Mesenchymal stem cell (in vitro differentiated cells and primary cell): ENCODE measurements around the gene COQ8B.

Experiments used
- DNase-seq: peaks from one replicate; pipeline ENCODE4 v3.0.0-alpha.2; 2013
- H2AFZ ChIP-seq: one replicate; pipeline ENCODE4 v1.6.1; 2013; ENCODE audit warnings: low read depth, mild to moderate bottlenecking, control low read depth, inconsistent platforms, low read length, moderate library complexity
- H2AK5ac ChIP-seq: 2 replicates; pipeline ENCODE4 v1.6.1; 2013; ENCODE audit warnings: low read length, moderate library complexity, mild to moderate bottlenecking, inconsistent platforms; ENCODE audit not compliant: severe bottlenecking
- H2BK120ac ChIP-seq: one replicate; pipeline ENCODE4 v1.6.1; 2013; ENCODE audit warnings: low read depth, mild to moderate bottlenecking, inconsistent platforms, low read length, moderate library complexity
- H2BK12ac ChIP-seq, 2 experiments: one replicate each; pipeline ENCODE4 v1.6.1; 2013; ENCODE audit warnings: inconsistent platforms in 2 of 2, low read length in 2 of 2, mild to moderate bottlenecking in 2 of 2, moderate library complexity in 2 of 2, control low read depth in 1 of 2
- H2BK15ac ChIP-seq: one replicate; pipeline ENCODE4 v1.6.1; 2013; ENCODE audit warnings: mild to moderate bottlenecking, low read depth, inconsistent platforms; ENCODE audit not compliant: poor library complexity, severe bottlenecking
- H2BK5ac ChIP-seq: 2 replicates; pipeline ENCODE4 v1.6.1; 2013; ENCODE audit warnings: low read depth, mild to moderate bottlenecking, low read length, control low read depth, inconsistent platforms; ENCODE audit not compliant: poor library complexity, severe bottlenecking
- H3K14ac ChIP-seq, 2 experiments: one replicate each; pipeline ENCODE4 v1.6.1; 2013; ENCODE audit warnings: inconsistent platforms in 2 of 2, low read length in 2 of 2, control low read depth in 1 of 2, mild to moderate bottlenecking in 1 of 2, moderate library complexity in 1 of 2
- H3K18ac ChIP-seq, 2 experiments: one replicate each; pipeline ENCODE4 v1.6.1; 2013; ENCODE audit warnings: inconsistent platforms in 2 of 2, low read length in 2 of 2, control low read depth in 1 of 2, low read depth in 1 of 2, mild to moderate bottlenecking in 1 of 2
- H3K23ac ChIP-seq, 2 experiments: one replicate each; pipeline ENCODE4 v1.6.1; 2013; ENCODE audit warnings: inconsistent platforms in 2 of 2, low read length in 2 of 2, mild to moderate bottlenecking in 2 of 2, moderate library complexity in 2 of 2, control low read depth in 1 of 2
- H3K27ac ChIP-seq: 2 replicates; pipeline ENCODE4 v1.5.1; 2013; ENCODE audit warnings: mild to moderate bottlenecking, moderate library complexity, low read length, control low read depth, inconsistent platforms; ENCODE audit not compliant: poor library complexity, severe bottlenecking
- H3K27me3 ChIP-seq, 2 experiments: 2 replicates each; pipeline versions ENCODE4 v1.6.1 to v1.7.0; 2013; ENCODE audit warnings: low read length in 2 of 2, mild to moderate bottlenecking in 2 of 2, moderate library complexity in 2 of 2, control low read depth in 1 of 2, inconsistent platforms in 1 of 2; ENCODE audit not compliant: control insufficient read depth in 1 of 2, insufficient read depth in 1 of 2
- H3K36me3 ChIP-seq, 2 experiments: 2 replicates each; pipeline versions ENCODE4 v1.6.1 to v1.7.0; 2013; ENCODE audit warnings: low read length in 2 of 2, control low read depth in 1 of 2, inconsistent platforms in 1 of 2, low read depth in 1 of 2, mild to moderate bottlenecking in 1 of 2; ENCODE audit not compliant: insufficient read depth in 2 of 2, control insufficient read depth in 1 of 2
- H3K4ac ChIP-seq, 2 experiments: one replicate each; pipeline ENCODE4 v1.6.1; 2013; ENCODE audit warnings: inconsistent platforms in 2 of 2, low read length in 2 of 2, mild to moderate bottlenecking in 2 of 2, moderate library complexity in 2 of 2, control low read depth in 1 of 2, low read depth in 1 of 2
- H3K4me1 ChIP-seq: 2 replicates; pipeline ENCODE4 v1.6.1; 2013; ENCODE audit warnings: low read depth, low read length, control low read depth; ENCODE audit not compliant: control insufficient read depth, insufficient read depth
- H3K4me2 ChIP-seq: 2 replicates; pipeline ENCODE4 v1.6.1; 2013; ENCODE audit warnings: low read length, mild to moderate bottlenecking, inconsistent platforms; ENCODE audit not compliant: poor library complexity, severe bottlenecking
- H3K4me3 ChIP-seq, 2 experiments: 2 replicates each; pipeline versions ENCODE4 v1.5.1 to v1.7.0; 2013; ENCODE audit warnings: low read length in 2 of 2, mild to moderate bottlenecking in 2 of 2, control low read depth in 1 of 2, low read depth in 1 of 2; ENCODE audit not compliant: insufficient read depth in 1 of 2
- H3K79me1 ChIP-seq: replicated peaks from 2 replicates; pipeline ENCODE4 v1.6.1; 2013; ENCODE audit warnings: mild to moderate bottlenecking, control low read depth, low read length, inconsistent platforms; ENCODE audit not compliant: poor library complexity, severe bottlenecking
- H3K9ac ChIP-seq: 2 replicates; pipeline ENCODE4 v1.7.0; 2013; ENCODE audit warnings: mild to moderate bottlenecking, low read length, moderate library complexity
- H3K9me3 ChIP-seq: 2 replicates; pipeline ENCODE4 v1.7.0; 2013; ENCODE audit warnings: mild to moderate bottlenecking, low read length; ENCODE audit not compliant: control insufficient read depth
- H4K8ac ChIP-seq: one replicate; pipeline ENCODE4 v1.6.1; 2013; ENCODE audit warnings: inconsistent platforms, mild to moderate bottlenecking, low read length, moderate library complexity
- H4K91ac ChIP-seq: one replicate; pipeline ENCODE4 v1.6.1; 2013; ENCODE audit warnings: mild to moderate bottlenecking, low read length, inconsistent platforms
- WGBS: methylation state at CpG from one replicate; pipeline ENCODE4 v1.1.7; 2013; ENCODE audit warnings: mixed read lengths; 5-methylcytosine and 5-hydroxymethylcytosine counted together

The COQ8B gene

DNA sequence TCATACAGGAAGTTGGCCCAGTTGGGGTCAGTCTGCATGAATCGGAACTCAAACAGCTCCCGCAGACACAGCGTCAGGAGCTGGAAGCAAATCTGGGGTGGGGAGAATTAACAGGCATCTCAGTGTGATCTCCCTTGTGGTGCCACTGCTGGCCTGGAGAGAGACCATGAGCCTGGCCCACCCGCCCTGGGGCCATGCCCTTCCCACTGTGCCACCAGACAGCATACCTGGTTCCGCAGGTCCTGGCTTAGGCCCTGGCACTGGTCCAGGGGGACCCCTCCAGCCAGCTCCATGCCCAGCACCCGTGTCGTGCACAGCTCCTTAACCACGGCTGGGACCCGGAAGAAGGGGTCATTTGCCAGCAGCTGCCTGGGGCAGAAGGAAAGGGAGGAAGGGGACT lies 16.6 kb downstream of the COQ8B start:
- H2BK120ac ChIP-seq, result no peak overlapping the region
- H3K18ac ChIP-seq, result no peak overlapping the region
- H3K79me1 ChIP-seq, result peaks cover 9% of the 10 kb centered on the region
- H4K8ac ChIP-seq, result no peak overlapping the region
- H3K4ac ChIP-seq, result no peak overlapping the region
- no peaks in the 10 kb centered on the region for H3K9me3 ChIP-seq
- no peak overlapping the region for H3K9ac ChIP-seq
- H2AK5ac ChIP-seq, result no peak overlapping the region
- no peak overlapping the region for H2BK15ac ChIP-seq
- H3K4me1 ChIP-seq, result peaks cover 6% of the 10 kb centered on the region
- no peak overlapping the region for H3K4me3 ChIP-seq
- H3K27me3 ChIP-seq, result no peaks in the 10 kb centered on the region
- H3K36me3 ChIP-seq, result peaks cover 68 to 75% of the 10 kb centered on the region in 2 experiments
- no peak overlapping the region for H4K91ac ChIP-seq
- H3K23ac ChIP-seq, result no peak overlapping the region
- H2AFZ ChIP-seq, result no peak overlapping the region
- DNase-seq, result no peak
- H3K14ac ChIP-seq, result no peak overlapping the region
- 94% methylated on average over 9 of the region's 9 CpGs for WGBS
- H2BK5ac ChIP-seq, result no peak overlapping the region
- no peak overlapping the region for H3K4me2 ChIP-seq
- no peak overlapping the region for H2BK12ac ChIP-seq
- H3K27ac ChIP-seq, result no peak overlapping the region

DNA sequence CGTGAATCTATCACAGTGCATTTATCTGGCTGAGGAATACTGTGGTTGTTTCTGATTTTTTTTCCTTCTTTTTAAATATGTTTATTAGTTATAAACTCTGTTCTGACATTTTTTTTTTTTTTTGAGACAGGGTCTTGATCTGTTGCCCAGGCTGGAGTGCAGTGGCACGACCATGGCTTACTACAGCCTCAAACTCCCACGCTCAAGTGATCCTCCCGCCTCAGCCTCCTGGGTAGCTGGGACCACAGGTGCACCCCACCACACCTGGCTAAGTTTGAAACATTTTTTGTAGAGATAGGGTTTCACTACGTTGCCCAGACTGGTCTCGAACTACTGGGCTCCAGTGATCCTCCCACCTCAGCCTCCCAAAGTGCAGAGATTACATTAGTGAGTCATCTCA lies 19.7 kb downstream of the COQ8B start:
- peaks cover 52 to 73% of the 10 kb centered on the region in 2 experiments for H3K36me3 ChIP-seq
- H2BK12ac ChIP-seq, result no peak overlapping the region
- no peak overlapping the region for H2BK120ac ChIP-seq
- H3K4me1 ChIP-seq, result peaks cover 6% of the 10 kb centered on the region
- 98% methylated on average over 4 of the region's 6 CpGs for WGBS
- no peak overlapping the region for H4K91ac ChIP-seq
- H3K4me2 ChIP-seq, result no peak overlapping the region
- no peak overlapping the region for H3K14ac ChIP-seq
- no peak for DNase-seq
- no peaks in the 10 kb centered on the region for H3K79me1 ChIP-seq
- no peak overlapping the region for H2BK15ac ChIP-seq
- H3K27me3 ChIP-seq, result no peaks in the 10 kb centered on the region
- no peak overlapping the region for H3K9ac ChIP-seq
- H3K18ac ChIP-seq, result no peak overlapping the region
- no peak overlapping the region for H2AFZ ChIP-seq
- H2AK5ac ChIP-seq, result no peak overlapping the region
- no peak overlapping the region for H2BK5ac ChIP-seq
- H4K8ac ChIP-seq, result no peak overlapping the region
- no peak overlapping the region for H3K23ac ChIP-seq
- H3K9me3 ChIP-seq, result no peaks in the 10 kb centered on the region
- H3K27ac ChIP-seq, result no peak overlapping the region
- H3K4me3 ChIP-seq, result no peak overlapping the region
- no peak overlapping the region for H3K4ac ChIP-seq

DNA sequence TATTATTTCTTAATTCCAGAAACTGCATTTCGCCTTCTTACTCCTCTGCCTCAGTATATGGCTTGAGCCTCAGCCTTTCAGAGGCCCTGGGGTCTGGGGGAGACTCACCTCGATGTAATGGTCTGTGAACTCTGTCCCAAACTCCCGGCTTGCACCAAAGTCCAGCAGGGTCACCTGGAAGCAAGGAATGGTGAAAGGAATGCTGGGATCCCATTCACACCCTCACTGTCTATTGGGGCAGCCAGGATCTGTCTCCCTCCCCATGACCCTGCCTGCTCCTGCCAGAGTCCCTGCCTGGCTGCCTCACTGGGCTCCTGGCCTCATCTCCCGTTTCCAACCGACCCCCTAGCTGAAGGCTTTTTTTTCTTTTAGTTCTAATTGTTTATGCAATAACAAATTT lies 20.8 kb downstream of the COQ8B start:
- H3K27me3 ChIP-seq, result no peaks in the 10 kb centered on the region
- peaks cover 46 to 70% of the 10 kb centered on the region in 2 experiments for H3K36me3 ChIP-seq

DNA sequence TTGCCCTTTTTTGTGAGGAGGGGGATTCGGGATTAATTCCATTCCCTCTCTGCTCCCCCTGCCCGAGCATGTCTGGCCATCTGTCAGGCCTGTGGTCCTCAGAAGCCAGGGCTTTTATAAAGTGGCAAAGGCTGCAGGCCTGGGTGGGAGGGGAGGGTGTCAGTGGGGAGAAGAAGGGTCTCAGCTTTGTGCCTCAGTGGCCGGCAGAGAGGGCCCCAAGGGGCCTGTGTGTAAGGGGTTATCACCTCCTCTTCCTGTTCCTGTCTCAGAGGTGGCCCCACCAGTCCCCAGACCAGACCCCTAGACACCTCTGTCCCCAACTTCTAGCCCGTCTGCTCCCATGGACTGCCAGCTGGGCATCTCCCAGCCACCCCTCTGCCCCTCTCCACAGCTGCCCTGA lies 22.8 kb downstream of the COQ8B start:
- Histone ChIP-seq H3K4ac (no peak overlapping the region), H2AFZ (no peak overlapping the region), H2BK12ac (no peak overlapping the region), H4K91ac (no peak overlapping the region), H3K27ac (no peak overlapping the region), H3K23ac (no peak overlapping the region), H3K14ac (no peak overlapping the region), H2BK120ac (no peak overlapping the region), H3K18ac (no peak overlapping the region), H3K4me1 (peaks cover 19% of the 10 kb centered on the region), H2BK15ac (no peak overlapping the region), H2BK5ac (no peak overlapping the region), H3K36me3 (peaks cover 31 to 54% of the 10 kb centered on the region in 2 experiments), H3K4me2 (no peak overlapping the region), H3K9ac (no peak overlapping the region), H3K27me3 (no peaks in the 10 kb centered on the region), H2AK5ac (no peak overlapping the region), H3K4me3 (no peak overlapping the region), H3K9me3 (no peaks in the 10 kb centered on the region), H4K8ac (no peak overlapping the region), H3K79me1 (peaks cover 5% of the 10 kb centered on the region)
- WGBS, result 88% methylated on average over 3 of the region's 4 CpGs
- no peak for DNase-seq

More for the DNA sequence above, 20.8 kb downstream of the COQ8B start:
- Histone ChIP-seq H3K14ac (no peak overlapping the region), H2BK12ac (no peak overlapping the region), H3K4ac (no peak overlapping the region), H3K9me3 (no peaks in the 10 kb centered on the region), H3K4me3 (no peak overlapping the region), H3K23ac (no peak overlapping the region), H3K9ac (no peak overlapping the region), H3K4me1 (peaks cover 14% of the 10 kb centered on the region), H3K79me1 (no peaks in the 10 kb centered on the region), H3K18ac (no peak overlapping the region), H3K4me2 (no peak overlapping the region), H2BK15ac (no peak overlapping the region), H2AFZ (no peak overlapping the region), H4K8ac (no peak overlapping the region), H2AK5ac (no peak overlapping the region), H4K91ac (no peak overlapping the region), H2BK5ac (no peak overlapping the region), H2BK120ac (no peak overlapping the region), H3K27ac (no peak overlapping the region)
- WGBS, result 89% methylated on average over 3 of the region's 5 CpGs
- DNase-seq, result no peak
